ENCODE results near the gene GOLGA8A. TPM values are rescaled to one million over a fixed set of nuclear protein-coding genes. Genes with fewer than 3 reads are reported as not detected.

GOLGA8A gene
- polyA plus RNA-seq, 3 donors from 2014 or later: 0.73 to 0.98 (median 0.84) TPM

Other genes starting within 250 kb of the GOLGA8A start
- gene KATNBL1, start 227.7 kb downstream of the GOLGA8A start, polyA plus RNA-seq: 10 to 100 TPM; 24.7 to 30.5 (median 26.9) TPM
- gene EMC4, start 212.8 kb downstream of the GOLGA8A start, polyA plus RNA-seq: 100 to 1,000 TPM; 186 to 340 (median 228) TPM
- 1 to 10 TPM in 2 of 3 donors, under 1 TPM in 1; 0.35 to 7.8 (median 3.3) TPM for gene SLC12A6, start 100.0 kb downstream of the GOLGA8A start, polyA plus RNA-seq
- gene NOP10, start 94.7 kb downstream of the GOLGA8A start, polyA plus RNA-seq: 100 to 1,000 TPM; 350 to 457 (median 379) TPM
- not detected for gene NUTM1, start 94.5 kb downstream of the GOLGA8A start, polyA plus RNA-seq
- 1 to 10 TPM; 7.0 to 9.2 (median 7.3) TPM for gene LPCAT4, start 70.6 kb downstream of the GOLGA8A start, polyA plus RNA-seq
- 1 to 10 TPM; 2.5 to 6.3 (median 5.6) TPM for gene GOLGA8B, start 145.8 kb upstream of the GOLGA8A start, polyA plus RNA-seq

Data from immature natural killer cell (primary cell).